ENCODE results near the gene FGG. TPM values are rescaled to one million over a fixed set of nuclear protein-coding genes. Genes with fewer than 3 reads are reported as not detected.

FGG gene
- total and polyA plus RNA-seq, 2 of the 8 experiments (the other 6 are each of a cell fraction or from before 2014, with no cell fraction given), result not detected

GRCh38 chr4:154590329-154591006 lies 22.0 kb downstream of the FGG start, which contains the start of gene FGA:
FGA (minus strand) TSS chr4:154590742; CDS start chr4:154590687, 55 bp downstream.
- Histone ChIP-seq H3K23me2 (ENCODE audit: low read depth, low read length) (no peaks in the 10 kb centered on the region), H3K56ac (replicated peaks; ENCODE audit: insufficient read length, low read depth, low read length) (no peak within 1 kb of the TSS), H2BK5ac (ENCODE audit: low read depth, low read length) (no peak within 1 kb of the TSS), H3K36me3 (ENCODE audit: control insufficient read depth in 2 of 4, insufficient read depth in 4 of 4, low read length in 3 of 4) (no peaks in the 10 kb centered on the region), H3K18ac (ENCODE audit: extremely low read depth, low read length) (no peak within 1 kb of the TSS), H3K4ac (replicated peaks; ENCODE audit: insufficient read length, low read depth, low read length) (no peak within 1 kb of the TSS), H2AK5ac (ENCODE audit: low read depth, low read length) (no peak within 1 kb of the TSS), H3K4me2 (ENCODE audit: insufficient read depth in 1 of 2, low read depth in 2 of 2, low read length in 2 of 2) (no peak within 1 kb of the TSS), H2BK120ac (replicated peaks; ENCODE audit: low read depth, low read length) (no peak within 1 kb of the TSS), H3K9ac (replicated peaks in 1 of 4; ENCODE audit: extremely low read depth in 1 of 4, low read depth in 3 of 4, low read length in 3 of 4) (no peak within 1 kb of the TSS), H2AFZ (ENCODE audit: low read length) (peak within 1 kb of the TSS; percentile 82; the same call in 1 of the 2 replicates), H2BK12ac (ENCODE audit: low read depth, low read length) (no peak within 1 kb of the TSS), H3K4me3 (ENCODE audit: extremely low read depth in 1 of 4, insufficient read depth in 2 of 4, low read depth in 3 of 4, low read length in 4 of 4) (no peak within 1 kb of the TSS), H4K91ac (replicated peaks; ENCODE audit: insufficient read length, low read length) (no peak within 1 kb of the TSS), H3K79me1 (ENCODE audit: low read depth, low read length) (no peaks in the 10 kb centered on the region), H4K8ac (ENCODE audit: extremely low read depth, insufficient read depth, low read length) (no peak within 1 kb of the TSS), H3K9me3 (ENCODE audit: insufficient read depth in 2 of 2, low read depth in 1 of 2, low read length in 1 of 2) (no peaks in the 10 kb centered on the region), H4K20me1 (replicated peaks in 1 of 2; ENCODE audit: control insufficient read depth in 1 of 2, insufficient read depth in 2 of 2, low read length in 2 of 2) (no peaks in the 10 kb centered on the region), H3K23ac (ENCODE audit: insufficient read length) (no peak within 1 kb of the TSS), H2BK20ac (ENCODE audit: low read length) (no peak within 1 kb of the TSS), H3K27ac (ENCODE audit: low read depth, low read length) (no peak within 1 kb of the TSS), H4K5ac (ENCODE audit: insufficient read length, low read depth, low read length) (no peak within 1 kb of the TSS), H3K4me1 (replicated peaks in 1 of 4; ENCODE audit: control insufficient read depth in 3 of 4, insufficient read depth in 4 of 4, low read length in 3 of 4) (0 out of 7 replicates have a peak, but pooled peaks cover 0 to 3% (median 0%) of the 10 kb centered on the region in 4 experiments), H3K79me2 (ENCODE audit: control insufficient read depth in 1 of 2, insufficient read depth in 2 of 2, low read length in 2 of 2) (no peaks in the 10 kb centered on the region), H2BK15ac (ENCODE audit: low read length) (no peak within 1 kb of the TSS), H3K27me3 (replicated peaks in 1 of 4; ENCODE audit: control insufficient read depth in 3 of 4, extremely low read depth in 1 of 4, insufficient read depth in 3 of 4, low read length in 3 of 4) (no peaks in the 10 kb centered on the region), H3K14ac (ENCODE audit: insufficient read length) (no peak within 1 kb of the TSS)
- DNase-seq (ENCODE audit: low read depth in 1 of 2, low spot score in 2 of 2), result no peak
- TF ChIP-seq SIX5 (IDR thresholded peaks at IDR 0.05; ENCODE audit: low read depth, low read length) (no peak), CEBPB (IDR thresholded peaks at IDR 0.05; ENCODE audit: low read depth, low read length) (0 out of 2 replicates have a peak, but pooled peaks have one; percentile 27), GABPA (IDR thresholded peaks at IDR 0.05; ENCODE audit: borderline replicate concordance, insufficient read depth, low read length) (no peak), JUND (IDR thresholded peaks at IDR 0.05; ENCODE audit: low read length) (no peak), EGR1 (IDR thresholded peaks at IDR 0.05; ENCODE audit: borderline replicate concordance, low read depth, low read length) (no peak), BCL11A (IDR thresholded peaks at IDR 0.05; ENCODE audit: low read depth in 2 of 2, low read length in 2 of 2) (no peak)
- ChIA-PET POLR2A (ENCODE audit: partially characterized antibody) (no interaction called here), CTCF (ENCODE audit: partially characterized antibody) (interaction anchor here (1.2 to 1.3 kb wide), 2 partner anchors 17 to 31 kb away, joined by 3 read pairs; no protein-coding TSS in a partner anchor)
- 81% methylated on average over 3 of the region's 3 CpGs; no CpG with 5 or more reads in 1 of the 2 experiments for WGBS, 2 experiments (ENCODE audit: extremely low coverage in 1 of 2, insufficient coverage in 1 of 2, insufficient read length in 1 of 2, insufficient replicate concordance in 2 of 2, low coverage in 1 of 2, low lambda C conversion rate in 2 of 2, missing lambda C conversion rate in 1 of 2)
- FAIRE-seq, result no peak

All from H1 (cell line).